Type B pancreatic cell (in vitro differentiated cells): ENCODE data around the gene AJM1. TPM values are rescaled to one million over a fixed set of nuclear protein-coding genes. Genes with fewer than 3 reads are reported as not detected.
"Not testable (repeated sequence)": the region's sequence is repeated elsewhere in the genome, so short reads cannot be mapped to it uniquely, and the experiment has no call there.

Experiments used
- DNase-seq: peaks from one replicate; pipeline ENCODE4 v3.0.0; 2021; ENCODE audit warnings: mixed read lengths; ENCODE audit not compliant: unreplicated experiment; ENCODE audit errors: extremely low spot score
- H3K27ac Mint-ChIP-seq: 2 replicates; pipeline ENCODE4 v1.8.0; 2021; ENCODE audit warnings: mild to moderate bottlenecking, mixed read lengths
- H3K27me3 Mint-ChIP-seq: 2 replicates; pipeline ENCODE4 v1.8.0; 2021; ENCODE audit warnings: mixed read lengths
- H3K36me3 Mint-ChIP-seq: 2 replicates; pipeline ENCODE4 v1.8.0; 2021; ENCODE audit warnings: mixed read lengths
- H3K4me1 Mint-ChIP-seq: one replicate; pipeline ENCODE4 v1.8.0; 2021; ENCODE audit warnings: mixed read lengths; ENCODE audit not compliant: unreplicated experiment
- H3K4me3 Mint-ChIP-seq: 2 replicates; pipeline ENCODE4 v1.8.0; 2021; ENCODE audit warnings: mild to moderate bottlenecking, mixed read lengths
- H3K9me3 Mint-ChIP-seq: 2 replicates; pipeline ENCODE4 v1.8.0; 2021; ENCODE audit warnings: mixed read lengths
- total RNA-seq: library from RNA; stranded (reverse); gene quantifications from 2 replicates; pipeline ENCODE4 v1.2.1, GENCODE V29; 2021; ENCODE audit warnings: low replicate concordance
- TF ChIP-seq, protein P1 (sequence below): fragments of 200-600 bp; sonication (generic); conservative IDR thresholded peaks from 2 replicates; pipeline ENCODE4 v1.5.0; 2021; ENCODE audit warnings: antibody characterized with exemption, mild to moderate bottlenecking

AJM1 gene
- total RNA-seq, 1 donor from 2014 or later = 3.6 TPM

DNA sequence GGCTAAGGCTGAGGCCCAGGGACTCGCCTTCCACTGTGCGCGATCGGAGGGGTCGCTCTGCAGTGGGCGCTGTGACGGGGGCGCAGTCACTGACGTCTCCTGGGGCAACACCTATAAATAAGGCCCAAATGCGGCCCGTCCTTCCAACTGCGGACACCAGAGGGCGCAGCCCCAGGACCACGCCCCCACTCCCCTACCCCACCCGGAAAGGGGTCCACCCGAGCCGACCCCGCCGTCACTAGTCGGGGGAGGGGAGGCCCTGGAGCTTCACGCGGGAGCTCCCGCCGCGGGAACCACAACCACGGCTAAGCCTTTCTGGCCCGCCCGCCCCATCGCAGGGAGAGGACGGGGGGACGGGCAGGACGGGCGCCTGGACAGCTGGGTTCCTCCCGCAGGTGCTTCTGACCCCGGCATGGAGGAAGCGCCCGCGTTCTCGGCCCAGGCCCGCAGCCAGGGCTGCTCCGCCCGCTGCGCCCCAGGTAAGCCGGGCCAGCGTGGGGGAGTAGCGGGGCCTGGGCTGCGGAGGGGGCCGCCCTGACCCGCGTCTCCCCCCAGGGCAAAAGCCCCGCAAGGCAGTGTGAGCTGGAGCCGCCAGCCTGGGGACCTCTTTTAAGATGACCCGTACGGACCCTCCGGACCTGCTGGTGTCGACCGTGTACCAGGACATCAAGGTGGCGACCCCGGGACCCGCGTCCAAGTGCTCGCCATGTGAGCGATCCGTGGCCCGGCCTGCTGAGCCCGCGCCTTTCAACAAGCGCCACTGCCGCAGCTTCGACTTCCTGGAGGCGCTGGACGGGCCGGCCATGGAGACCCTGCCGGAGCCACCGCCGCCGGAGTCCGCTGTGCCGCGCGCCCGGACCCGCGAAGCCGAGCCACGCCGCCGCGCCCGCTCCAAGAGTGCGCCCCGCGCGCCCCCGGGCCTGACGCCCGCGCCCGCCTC is 1.8 kb downstream of the AJM1 start:
- Mint-ChIP-seq H3K27me3 (peaks cover 12% of the 10 kb centered on the region), H3K4me3 (peak overlapping the region; percentile 17)
- DNase-seq, H3K4me1 Mint-ChIP-seq, H3K9me3 Mint-ChIP-seq, H3K27ac Mint-ChIP-seq, H3K36me3 Mint-ChIP-seq: not testable (repeated sequence)
- TF ChIP-seq, protein P1, sequence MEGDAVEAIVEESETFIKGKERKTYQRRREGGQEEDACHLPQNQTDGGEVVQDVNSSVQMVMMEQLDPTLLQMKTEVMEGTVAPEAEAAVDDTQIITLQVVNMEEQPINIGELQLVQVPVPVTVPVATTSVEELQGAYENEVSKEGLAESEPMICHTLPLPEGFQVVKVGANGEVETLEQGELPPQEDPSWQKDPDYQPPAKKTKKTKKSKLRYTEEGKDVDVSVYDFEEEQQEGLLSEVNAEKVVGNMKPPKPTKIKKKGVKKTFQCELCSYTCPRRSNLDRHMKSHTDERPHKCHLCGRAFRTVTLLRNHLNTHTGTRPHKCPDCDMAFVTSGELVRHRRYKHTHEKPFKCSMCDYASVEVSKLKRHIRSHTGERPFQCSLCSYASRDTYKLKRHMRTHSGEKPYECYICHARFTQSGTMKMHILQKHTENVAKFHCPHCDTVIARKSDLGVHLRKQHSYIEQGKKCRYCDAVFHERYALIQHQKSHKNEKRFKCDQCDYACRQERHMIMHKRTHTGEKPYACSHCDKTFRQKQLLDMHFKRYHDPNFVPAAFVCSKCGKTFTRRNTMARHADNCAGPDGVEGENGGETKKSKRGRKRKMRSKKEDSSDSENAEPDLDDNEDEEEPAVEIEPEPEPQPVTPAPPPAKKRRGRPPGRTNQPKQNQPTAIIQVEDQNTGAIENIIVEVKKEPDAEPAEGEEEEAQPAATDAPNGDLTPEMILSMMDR = peak; percentile 78

DNA sequence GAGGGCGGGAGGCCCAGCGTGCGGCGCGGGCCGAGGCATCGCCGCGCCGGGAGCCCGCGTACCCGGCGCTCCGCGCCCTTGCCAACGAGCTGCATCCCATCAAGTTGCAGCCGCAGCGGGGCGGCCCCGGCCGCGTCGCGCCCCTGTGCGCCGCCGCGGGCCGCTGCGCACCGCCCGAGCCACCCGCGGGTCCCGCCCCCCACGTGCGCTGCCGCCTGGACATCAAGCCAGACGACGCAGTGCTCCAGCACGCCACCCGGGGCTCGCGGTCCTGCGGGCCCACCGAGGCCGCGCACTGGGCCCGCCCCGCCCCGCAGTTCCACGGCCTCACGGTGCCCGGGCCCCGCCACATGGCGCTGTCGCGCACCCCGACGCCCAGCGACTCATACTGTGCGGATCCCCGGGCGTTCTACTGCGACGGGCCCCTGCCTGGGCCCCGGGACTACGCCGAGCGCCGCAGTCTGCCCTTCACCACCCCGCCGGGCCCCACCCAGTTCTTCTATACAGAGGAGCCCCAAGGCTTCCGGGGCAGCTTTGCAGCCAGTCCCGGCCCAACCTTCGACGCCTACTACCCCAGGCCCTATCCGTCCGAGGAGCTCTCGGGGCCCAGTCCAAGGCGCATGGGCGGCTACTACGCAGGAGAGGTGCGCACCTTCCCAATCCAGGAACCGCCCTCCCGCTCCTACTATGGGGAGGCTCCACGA is 2.6 kb downstream of the AJM1 start:
- DNase-seq = no peak
- H3K36me3 Mint-ChIP-seq = no peaks in the 10 kb centered on the region
- H3K4me3 Mint-ChIP-seq = no peak overlapping the region
- H3K27me3 Mint-ChIP-seq = peaks cover 13% of the 10 kb centered on the region
- peaks cover 4% of the 10 kb centered on the region for H3K4me1 Mint-ChIP-seq
- TF ChIP-seq, protein P1 = no peak
- no peaks in the 10 kb centered on the region for H3K9me3 Mint-ChIP-seq
- no peak overlapping the region for H3K27ac Mint-ChIP-seq

DNA sequence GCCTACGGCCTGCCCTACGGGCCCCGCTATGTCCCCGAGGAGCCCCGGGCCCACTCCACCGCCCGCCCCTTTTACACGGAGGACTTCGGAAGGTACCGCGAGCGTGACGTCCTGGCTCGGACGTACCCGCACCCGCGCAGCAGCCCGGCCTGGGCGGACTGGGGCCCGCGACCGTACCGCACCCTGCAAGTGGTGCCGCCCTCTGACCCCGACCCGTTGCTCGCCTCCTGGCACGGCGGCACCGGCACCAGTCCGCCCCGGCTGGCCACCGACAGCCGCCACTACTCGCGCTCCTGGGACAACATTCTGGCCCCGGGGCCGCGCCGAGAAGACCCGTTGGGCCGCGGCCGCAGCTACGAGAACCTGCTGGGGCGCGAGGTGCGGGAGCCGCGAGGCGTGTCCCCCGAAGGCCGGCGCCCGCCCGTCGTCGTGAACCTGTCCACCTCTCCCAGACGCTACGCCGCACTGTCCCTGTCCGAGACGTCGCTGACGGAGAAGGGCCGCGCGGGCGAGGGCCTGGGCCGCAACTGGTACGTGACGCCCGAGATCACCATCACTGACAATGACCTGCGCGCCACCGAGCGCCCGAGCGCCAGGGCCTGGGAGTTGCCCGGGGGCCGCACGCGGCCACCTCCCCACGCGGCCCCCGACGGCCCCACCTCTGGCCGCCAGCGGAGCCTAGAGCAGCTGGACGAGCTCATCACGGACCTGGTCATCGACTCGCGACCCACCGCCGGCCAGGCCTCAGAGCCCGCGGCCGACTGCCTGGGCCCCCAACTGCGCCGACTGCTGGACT is 3.4 kb downstream of the AJM1 start:
- H3K9me3 Mint-ChIP-seq = no peaks in the 10 kb centered on the region
- H3K36me3 Mint-ChIP-seq = no peaks in the 10 kb centered on the region
- peaks cover 13% of the 10 kb centered on the region for H3K27me3 Mint-ChIP-seq
- TF ChIP-seq, protein P1 = no peak
- DNase-seq = no peak
- H3K4me1 Mint-ChIP-seq = no peaks in the 10 kb centered on the region
- H3K4me3 Mint-ChIP-seq = no peak overlapping the region
- H3K27ac Mint-ChIP-seq = no peak overlapping the region

GRCh38 chr9:136846376-136847087 is 4.3 kb downstream of the AJM1 start:
- DNase-seq = no peak
- TF ChIP-seq, protein P1 = no peak
- no peaks in the 10 kb centered on the region for H3K36me3 Mint-ChIP-seq
- peaks cover 13% of the 10 kb centered on the region for H3K27me3 Mint-ChIP-seq
- H3K27ac Mint-ChIP-seq = no peak overlapping the region
- H3K9me3 Mint-ChIP-seq = no peaks in the 10 kb centered on the region
- no peaks in the 10 kb centered on the region for H3K4me1 Mint-ChIP-seq
- H3K4me3 Mint-ChIP-seq = peak overlapping the region; percentile 77
